Immature natural killer cell (primary cell): ENCODE data around the gene ZNF358. TPM values are rescaled to one million over a fixed set of nuclear protein-coding genes. Genes with fewer than 3 reads are reported as not detected.

Experiments
- DNase-seq, 3 donors: peaks; one replicate each; pipeline ENCODE4 v3.0.0; 2022; ENCODE audit warnings: mixed read lengths in 1 of 3
- H3K27ac Mint-ChIP-seq, 6 donors: one replicate each; pipeline ENCODE4 v1.8.0; 2020; ENCODE audit warnings: mixed read lengths in 6 of 6, mild to moderate bottlenecking in 5 of 6, inconsistent platforms in 4 of 6, moderate library complexity in 3 of 6
- H3K27me3 Mint-ChIP-seq, 3 donors: one replicate each; pipeline ENCODE4 v1.8.0; 2020 to 2021; ENCODE audit warnings: low read depth in 3 of 3, mild to moderate bottlenecking in 3 of 3, mixed read lengths in 3 of 3, moderate library complexity in 3 of 3, inconsistent platforms in 1 of 3
- H3K36me3 Mint-ChIP-seq, 3 donors: one replicate each; pipeline ENCODE4 v1.8.0; 2020; ENCODE audit warnings: mixed read lengths in 3 of 3, inconsistent platforms in 2 of 3, mild to moderate bottlenecking in 2 of 3
- H3K4me1 Mint-ChIP-seq, 2 donors: one replicate each; pipeline ENCODE4 v1.8.0; 2020; ENCODE audit warnings: inconsistent platforms in 2 of 2, mild to moderate bottlenecking in 2 of 2, mixed read lengths in 2 of 2, moderate library complexity in 1 of 2
- H3K4me3 Mint-ChIP-seq, 5 donors: one replicate each; pipeline ENCODE4 v1.8.0; 2020; ENCODE audit warnings: mild to moderate bottlenecking in 5 of 5, mixed read lengths in 5 of 5, inconsistent platforms in 3 of 5, moderate library complexity in 3 of 5
- H3K9me3 Mint-ChIP-seq, 6 donors: one replicate each; pipeline ENCODE4 v1.8.0; 2020; ENCODE audit warnings: mild to moderate bottlenecking in 6 of 6, mixed read lengths in 6 of 6, inconsistent platforms in 4 of 6, moderate library complexity in 3 of 6
- polyA plus RNA-seq, 3 donors: library from polyadenylated mRNA; unstranded; fragments of 300-500 nt; fragmentation: Illumina TruSeq; gene quantifications; one replicate each; pipeline ENCODE4 v1.2.3, GENCODE V29; 2021

Gene ZNF358
- polyA plus RNA-seq, 3 donors from 2014 or later, result 1.3 to 3.1 (median 1.8) TPM

DNA sequence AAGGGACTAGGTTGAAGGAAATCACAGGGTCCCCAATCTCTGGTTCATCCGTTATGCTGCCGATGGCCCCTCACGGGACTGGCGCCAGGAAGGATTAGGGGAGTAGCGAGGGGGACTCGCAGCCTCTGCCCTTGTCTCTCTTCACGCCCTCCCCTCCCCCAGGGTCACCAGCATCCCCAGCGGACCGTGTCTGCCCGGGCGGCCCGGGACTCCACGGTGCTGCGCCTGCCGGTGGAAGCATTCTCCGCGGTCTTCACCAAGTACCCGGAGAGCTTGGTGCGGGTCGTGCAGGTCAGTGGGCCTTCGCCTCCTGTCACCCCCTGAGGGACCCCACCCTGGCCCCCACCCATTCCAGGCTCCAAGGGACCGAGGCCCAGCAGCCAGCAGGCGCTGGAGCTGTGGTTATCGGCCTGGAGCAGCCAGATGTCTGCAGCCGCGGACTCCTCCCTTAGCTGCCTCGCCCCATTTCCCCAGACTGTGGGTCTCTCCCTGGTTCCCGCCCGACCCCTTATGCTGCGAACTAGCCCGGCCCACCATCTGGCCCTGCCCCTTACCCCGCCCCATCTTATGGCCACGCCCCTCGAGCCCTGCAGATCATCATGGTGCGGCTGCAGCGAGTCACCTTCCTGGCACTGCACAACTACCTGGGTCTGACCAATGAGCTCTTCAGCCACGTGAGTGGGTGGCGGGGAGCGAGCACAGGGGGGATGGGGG, 25.0 kb downstream of the ZNF358 start:
- Mint-ChIP-seq H3K27ac (no peak overlapping the region), H3K4me3 (no peak overlapping the region), H3K4me1 (peaks cover 15 to 16% of the 10 kb centered on the region in 2 donors), H3K36me3 (peaks cover 10 to 18% (median 13%) of the 10 kb centered on the region in 3 donors), H3K9me3 (no peaks in the 10 kb centered on the region), H3K27me3 (peaks cover 0 to 3% (median 0%) of the 10 kb centered on the region in 3 donors)
- no peak for DNase-seq

DNA sequence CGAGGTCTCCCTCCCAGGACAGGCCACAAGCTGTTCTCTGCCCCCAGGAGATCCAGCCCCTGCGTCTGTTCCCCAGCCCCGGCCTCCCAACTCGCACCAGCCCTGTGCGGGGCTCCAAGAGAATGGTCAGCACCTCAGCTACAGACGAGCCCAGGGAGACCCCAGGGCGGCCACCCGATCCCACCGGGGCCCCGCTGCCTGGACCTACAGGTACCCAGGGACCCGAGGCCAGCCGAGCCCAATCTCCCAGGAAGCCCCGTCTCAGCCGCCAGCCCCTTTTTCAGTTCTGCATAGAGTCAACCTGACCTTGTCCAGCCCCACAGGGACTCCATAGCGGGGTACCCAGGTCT, 25.5 kb downstream of the ZNF358 start:
- H3K4me3 Mint-ChIP-seq, result no peak overlapping the region
- H3K36me3 Mint-ChIP-seq, result peaks cover 12 to 20% (median 15%) of the 10 kb centered on the region in 3 donors
- peaks cover 13 to 14% of the 10 kb centered on the region in 2 donors for H3K4me1 Mint-ChIP-seq
- no peak for DNase-seq
- H3K27ac Mint-ChIP-seq, result no peak overlapping the region
- peaks cover 0 to 2% (median 0%) of the 10 kb centered on the region in 3 donors for H3K27me3 Mint-ChIP-seq
- no peaks in the 10 kb centered on the region for H3K9me3 Mint-ChIP-seq

DNA sequence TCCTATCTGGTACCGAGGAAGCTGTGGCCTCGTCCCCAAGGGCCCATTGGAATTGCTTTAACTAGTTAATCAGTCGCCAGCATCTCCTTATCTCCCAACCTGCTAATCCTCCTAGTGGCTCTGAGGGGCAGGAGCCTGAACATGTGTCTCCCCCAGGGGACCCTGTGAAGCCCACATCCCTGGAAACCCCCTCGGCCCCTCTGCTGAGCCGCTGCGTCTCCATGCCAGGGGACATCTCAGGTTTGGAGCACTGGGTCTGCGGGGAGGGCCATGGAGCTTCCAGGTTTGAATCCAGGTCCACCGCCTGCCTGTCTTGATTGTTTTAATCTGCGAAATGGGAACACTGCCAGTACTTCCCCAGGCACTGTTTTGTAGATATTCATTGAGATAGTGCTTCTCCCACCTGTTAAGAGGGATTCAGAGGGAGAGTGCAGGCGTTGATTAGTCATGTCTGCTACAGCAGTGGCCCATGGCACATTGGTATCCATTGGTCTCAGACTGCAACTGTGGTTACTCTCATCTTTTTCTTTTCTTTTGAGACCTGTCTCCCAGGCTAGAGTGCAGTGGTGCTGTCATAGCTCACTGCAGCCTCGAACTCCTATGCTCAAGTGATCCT, 26.0 kb downstream of the ZNF358 start:
- H3K9me3 Mint-ChIP-seq, result no peaks in the 10 kb centered on the region
- no peak overlapping the region for H3K4me3 Mint-ChIP-seq
- H3K4me1 Mint-ChIP-seq, result peaks cover 10% of the 10 kb centered on the region in 2 donors
- peaks cover 12 to 20% (median 15%) of the 10 kb centered on the region in 3 donors for H3K36me3 Mint-ChIP-seq
- peaks cover 0 to 2% (median 0%) of the 10 kb centered on the region in 3 donors for H3K27me3 Mint-ChIP-seq
- no peak for DNase-seq
- H3K27ac Mint-ChIP-seq, result no peak overlapping the region

DNA sequence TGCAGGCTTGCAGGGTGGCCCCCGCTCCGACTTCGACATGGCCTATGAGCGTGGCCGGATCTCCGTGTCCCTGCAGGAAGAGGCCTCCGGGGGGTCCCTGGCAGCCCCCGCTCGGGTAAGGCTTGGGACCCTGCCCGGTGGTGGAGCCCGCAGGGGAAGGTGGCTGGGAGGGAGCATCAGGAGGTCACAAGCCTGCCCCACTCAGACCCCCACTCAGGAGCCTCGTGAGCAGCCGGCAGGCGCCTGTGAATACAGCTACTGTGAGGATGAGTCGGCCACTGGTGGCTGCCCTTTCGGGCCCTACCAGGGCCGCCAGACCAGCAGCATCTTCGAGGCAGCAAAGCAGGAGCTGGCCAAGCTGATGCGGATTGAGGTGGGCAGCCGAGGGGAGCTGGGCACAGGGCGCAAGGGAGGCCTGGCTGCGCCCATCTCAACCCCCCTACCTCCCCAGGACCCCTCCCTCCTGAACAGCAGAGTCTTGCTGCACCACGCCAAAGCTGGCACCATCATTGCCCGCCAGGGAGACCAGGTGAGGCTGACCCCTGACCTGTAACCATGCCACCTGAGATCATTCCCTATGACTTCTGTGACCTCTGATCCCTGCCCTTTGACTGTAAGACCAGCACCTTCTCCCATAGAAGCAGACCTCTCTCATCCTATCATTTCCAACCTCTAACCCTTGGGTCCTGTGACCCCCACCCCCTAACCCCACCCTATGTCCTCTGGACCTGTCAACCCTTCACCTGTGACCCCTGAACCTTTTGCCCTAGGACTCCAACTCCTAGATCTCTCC, 26.8 kb downstream of the ZNF358 start:
- DNase-seq, result no peak
- no peak overlapping the region for H3K27ac Mint-ChIP-seq
- H3K27me3 Mint-ChIP-seq, result peaks cover 0 to 2% (median 0%) of the 10 kb centered on the region in 3 donors
- no peaks in the 10 kb centered on the region for H3K9me3 Mint-ChIP-seq
- H3K4me1 Mint-ChIP-seq, result peaks cover 9 to 11% of the 10 kb centered on the region in 2 donors
- H3K36me3 Mint-ChIP-seq, result peaks cover 12 to 20% (median 15%) of the 10 kb centered on the region in 3 donors
- H3K4me3 Mint-ChIP-seq, result no peak overlapping the region

DNA sequence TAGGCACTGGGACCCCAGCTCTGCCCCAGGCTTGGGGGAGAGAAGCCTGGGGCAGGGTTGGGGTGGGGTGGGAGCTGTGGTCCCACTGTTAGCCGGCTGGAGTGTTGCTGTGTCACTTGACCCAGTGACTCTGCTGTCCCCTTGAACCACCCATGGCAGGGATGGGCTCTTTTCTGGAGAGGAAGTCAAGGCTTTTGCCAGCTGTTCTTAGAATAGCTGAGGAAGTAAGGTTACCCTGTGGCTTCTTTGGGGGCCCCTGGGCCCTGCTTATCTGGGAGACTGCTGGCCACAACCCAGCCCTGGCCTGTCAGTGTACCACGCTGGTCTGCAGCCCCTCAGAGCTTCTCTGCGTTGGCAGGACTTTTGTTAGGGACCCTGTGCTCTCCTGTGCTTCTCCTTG, 28.7 kb downstream of the ZNF358 start:
- peaks cover 0 to 2% (median 0%) of the 10 kb centered on the region in 3 donors for H3K27me3 Mint-ChIP-seq
- H3K27ac Mint-ChIP-seq, result peak overlapping the region in 2 of 6 donors; percentile 6 to 37
- H3K9me3 Mint-ChIP-seq, result no peaks in the 10 kb centered on the region
- peaks cover 8 to 11% of the 10 kb centered on the region in 2 donors for H3K4me1 Mint-ChIP-seq
- no peak for DNase-seq
- no peak overlapping the region for H3K4me3 Mint-ChIP-seq
- H3K36me3 Mint-ChIP-seq, result peaks cover 12 to 20% (median 15%) of the 10 kb centered on the region in 3 donors

DNA sequence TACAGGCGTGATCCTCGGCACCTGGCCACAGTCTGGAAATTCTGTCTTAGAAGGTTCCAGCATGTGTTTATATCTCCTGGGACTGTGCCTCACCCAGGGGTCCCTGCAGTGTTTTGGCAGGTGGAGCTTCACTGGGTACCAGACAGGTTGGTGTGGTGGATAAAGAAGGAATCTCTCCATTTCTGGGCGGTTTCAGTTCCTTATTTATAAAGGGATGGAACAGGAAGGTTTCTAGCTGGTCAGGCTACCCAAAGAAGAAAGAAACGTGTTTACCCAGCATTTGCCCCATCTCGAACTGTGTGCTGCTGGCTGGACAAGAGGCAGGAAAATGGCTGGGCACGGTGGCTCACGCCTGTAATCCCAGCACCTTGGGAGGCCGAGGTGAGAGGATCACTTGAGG, 29.4 kb downstream of the ZNF358 start:
- Mint-ChIP-seq H3K4me3 (no peak overlapping the region), H3K4me1 (peaks cover 7 to 11% of the 10 kb centered on the region in 2 donors), H3K9me3 (no peaks in the 10 kb centered on the region), H3K27ac (peak overlapping the region in 3 of 6 donors; percentile 17 to 75 (median 55)), H3K36me3 (peaks cover 10 to 17% (median 12%) of the 10 kb centered on the region in 3 donors), H3K27me3 (peaks cover 0 to 2% (median 0%) of the 10 kb centered on the region in 3 donors)
- no peak for DNase-seq

DNA sequence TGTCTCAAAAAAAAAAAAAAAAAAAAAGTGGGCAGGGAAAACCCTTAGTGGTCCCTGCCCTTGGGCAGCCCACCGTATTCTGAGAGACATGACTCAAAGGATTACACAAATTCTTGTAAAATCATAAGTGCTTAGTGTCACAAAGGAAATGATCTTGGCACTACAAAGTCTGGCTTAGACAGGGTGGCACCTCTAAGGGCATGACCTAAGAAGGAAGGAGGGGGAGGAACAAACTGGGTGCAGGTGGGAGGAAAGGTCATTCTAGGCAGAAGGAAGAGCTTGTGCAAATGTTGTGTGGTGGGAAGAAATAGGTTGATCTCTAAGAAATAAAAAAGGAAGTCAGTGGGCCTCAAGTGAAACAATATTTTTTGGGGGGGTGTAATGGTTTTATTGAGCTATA, 30.0 kb downstream of the ZNF358 start:
- H3K4me1 Mint-ChIP-seq, result peaks cover 7 to 11% of the 10 kb centered on the region in 2 donors
- peak overlapping the region in 4 of 6 donors; percentile 3 to 75 (median 38) for H3K27ac Mint-ChIP-seq
- DNase-seq, result no peak
- no peak overlapping the region for H3K4me3 Mint-ChIP-seq
- H3K27me3 Mint-ChIP-seq, result peaks cover 0 to 2% (median 0%) of the 10 kb centered on the region in 3 donors
- H3K9me3 Mint-ChIP-seq, result no peaks in the 10 kb centered on the region
- peaks cover 9 to 15% (median 11%) of the 10 kb centered on the region in 3 donors for H3K36me3 Mint-ChIP-seq

DNA sequence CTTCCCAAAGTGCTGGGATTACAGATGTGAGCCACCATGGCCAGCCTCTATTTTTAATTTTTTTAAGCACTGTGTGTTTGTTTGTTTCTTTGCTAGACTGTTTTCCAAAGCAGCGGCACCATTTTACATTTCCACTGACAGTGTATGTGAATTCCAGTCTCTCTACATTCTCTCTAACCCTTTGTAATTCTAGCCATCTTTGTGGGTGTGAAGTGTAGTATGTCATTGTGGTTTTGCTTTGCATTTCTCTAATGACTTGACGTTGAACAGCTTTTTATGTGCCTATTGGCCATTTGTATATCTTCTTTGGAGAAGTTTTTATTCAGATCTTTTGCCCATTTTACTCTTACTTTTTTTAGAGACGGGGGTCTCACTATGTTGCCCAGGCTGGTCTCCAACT, 31.3 kb downstream of the ZNF358 start:
- Mint-ChIP-seq H3K4me1 (peaks cover 10 to 11% of the 10 kb centered on the region in 2 donors), H3K36me3 (peaks cover 9 to 15% (median 11%) of the 10 kb centered on the region in 3 donors), H3K27me3 (peaks cover 0 to 2% (median 0%) of the 10 kb centered on the region in 3 donors), H3K4me3 (no peak overlapping the region), H3K9me3 (no peaks in the 10 kb centered on the region), H3K27ac (peak overlapping the region in 5 of 6 donors; percentile 2 to 73 (median 69))
- DNase-seq, result peak in 1 of 3 donors; percentile 24

DNA sequence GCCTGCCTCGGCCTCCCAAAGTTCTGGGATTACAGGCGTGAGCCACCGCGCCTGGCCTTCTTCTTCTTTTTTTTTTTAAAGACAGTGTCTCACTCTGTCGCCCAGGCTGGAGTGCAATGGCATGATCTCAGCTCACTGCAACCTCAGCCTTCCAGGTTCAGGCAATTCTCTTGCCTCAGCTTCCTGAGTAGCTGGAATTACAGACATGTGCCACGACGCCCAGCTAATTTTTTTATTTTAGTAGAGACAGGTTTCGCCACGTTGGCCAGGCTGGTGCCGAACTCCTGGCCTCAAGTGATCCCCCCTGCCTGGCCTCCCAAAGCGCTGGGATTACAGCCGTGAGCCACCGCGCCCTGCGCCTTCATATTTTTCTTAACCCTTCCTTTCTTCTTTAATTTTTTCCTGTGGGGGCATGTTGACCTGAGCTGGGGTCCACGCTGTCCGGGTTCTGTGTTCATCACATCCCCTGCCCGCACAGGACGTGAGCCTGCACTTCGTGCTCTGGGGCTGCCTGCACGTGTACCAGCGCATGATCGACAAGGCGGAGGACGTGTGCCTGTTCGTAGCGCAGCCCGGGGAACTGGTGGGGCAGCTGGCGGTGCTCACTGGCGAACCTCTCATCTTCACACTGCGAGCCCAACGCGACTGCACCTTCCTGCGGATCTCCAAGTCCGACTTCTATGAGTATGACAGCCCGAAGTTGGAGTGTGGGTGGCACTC, 33.7 kb downstream of the ZNF358 start:
- DNase-seq, result no peak
- Mint-ChIP-seq H3K4me1 (peaks cover 8 to 11% of the 10 kb centered on the region in 2 donors), H3K36me3 (peaks cover 4 to 13% (median 12%) of the 10 kb centered on the region in 3 donors), H3K4me3 (no peak overlapping the region), H3K9me3 (no peaks in the 10 kb centered on the region), H3K27me3 (no peaks in the 10 kb centered on the region), H3K27ac (no peak overlapping the region)

DNA sequence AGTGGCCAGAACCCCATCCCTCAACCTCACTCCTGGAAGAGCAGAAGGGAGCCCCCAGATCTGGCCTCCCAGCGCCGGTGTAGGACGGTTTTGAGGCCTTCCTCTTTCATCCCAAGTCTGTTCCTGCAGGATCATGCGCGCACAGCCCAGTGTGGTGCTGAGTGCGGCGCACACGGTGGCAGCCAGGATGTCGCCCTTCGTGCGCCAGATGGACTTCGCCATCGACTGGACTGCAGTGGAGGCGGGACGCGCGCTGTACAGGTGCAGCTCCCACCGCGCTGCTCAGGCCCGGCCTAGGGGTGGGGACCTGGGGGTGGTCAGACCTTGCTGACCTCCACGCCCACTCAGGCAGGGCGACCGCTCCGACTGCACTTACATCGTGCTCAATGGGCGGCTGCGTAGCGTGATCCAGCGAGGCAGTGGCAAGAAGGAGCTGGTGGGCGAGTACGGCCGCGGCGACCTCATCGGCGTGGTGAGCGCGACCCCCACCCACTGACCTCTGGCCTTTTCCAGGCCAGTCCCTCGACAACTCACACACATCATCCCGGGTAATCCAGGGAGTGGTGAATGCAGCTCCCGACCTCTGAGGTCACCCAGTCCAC, 34.4 kb downstream of the ZNF358 start:
- peaks cover 4 to 13% (median 12%) of the 10 kb centered on the region in 3 donors for H3K36me3 Mint-ChIP-seq
- no peaks in the 10 kb centered on the region for H3K27me3 Mint-ChIP-seq
- DNase-seq, result no peak
- H3K9me3 Mint-ChIP-seq, result no peaks in the 10 kb centered on the region
- peaks cover 8 to 11% of the 10 kb centered on the region in 2 donors for H3K4me1 Mint-ChIP-seq
- H3K27ac Mint-ChIP-seq, result no peak overlapping the region
- no peak overlapping the region for H3K4me3 Mint-ChIP-seq

DNA sequence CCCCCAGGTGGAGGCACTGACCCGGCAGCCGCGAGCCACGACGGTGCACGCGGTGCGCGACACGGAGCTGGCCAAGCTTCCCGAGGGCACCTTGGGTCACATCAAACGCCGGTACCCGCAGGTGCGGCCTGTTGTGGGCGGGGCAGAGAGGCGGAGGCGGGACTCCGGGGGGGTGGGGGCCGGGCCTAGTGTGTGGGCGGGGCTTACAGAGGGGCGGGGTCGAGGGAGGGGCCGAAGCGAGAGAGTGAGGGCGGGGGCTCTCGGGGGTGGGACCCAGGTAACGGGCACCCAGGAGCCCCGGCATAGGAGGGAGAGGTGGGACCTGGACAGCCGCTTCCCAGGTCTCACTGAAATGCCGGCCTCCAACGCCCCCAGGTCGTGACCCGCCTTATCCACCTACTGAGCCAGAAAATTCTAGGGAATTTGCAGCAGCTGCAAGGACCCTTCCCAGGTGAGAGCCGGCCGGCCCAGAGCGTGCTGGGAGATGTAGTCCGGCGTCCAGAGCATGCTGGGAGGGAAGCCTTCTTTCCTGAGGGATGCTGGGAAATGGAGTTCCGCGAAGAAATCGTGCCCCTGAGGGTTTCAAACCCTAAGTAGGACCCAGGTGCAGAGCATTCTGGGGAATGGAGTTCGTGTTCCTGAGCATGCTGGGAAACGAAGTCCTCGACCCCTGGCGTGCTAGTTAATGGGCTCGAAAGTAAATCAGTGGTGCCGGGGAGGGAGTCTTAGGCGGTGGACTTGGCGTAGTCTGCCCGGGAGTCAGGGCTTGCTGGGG, 35.3 kb downstream of the ZNF358 start:
- H3K4me3 Mint-ChIP-seq, result no peak overlapping the region

DNA sequence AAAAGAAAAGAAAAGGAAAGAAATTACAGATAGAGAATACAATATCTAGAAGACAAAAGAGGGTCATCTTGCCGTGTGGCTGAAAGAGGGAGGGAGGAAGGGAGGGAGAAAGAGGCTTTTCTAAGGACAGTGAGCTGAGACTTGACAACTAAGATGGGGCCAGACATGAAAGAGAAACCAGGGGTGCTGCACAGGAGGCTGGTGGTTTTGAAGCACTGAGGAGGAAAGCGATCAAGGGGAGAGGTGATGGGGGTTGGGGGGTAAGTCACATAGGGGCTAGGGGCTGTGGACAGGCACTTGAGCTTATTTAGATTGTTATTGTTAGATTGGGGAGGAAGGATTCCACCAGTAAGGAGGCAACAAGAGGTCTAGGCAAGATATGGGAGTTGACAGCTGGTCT, 36.9 kb downstream of the ZNF358 start:
- Mint-ChIP-seq H3K27ac (no peak overlapping the region), H3K4me1 (peaks cover 0 to 3% of the 10 kb centered on the region in 2 donors), H3K4me3 (no peak overlapping the region), H3K36me3 (peaks cover 1 to 17% (median 14%) of the 10 kb centered on the region in 3 donors), H3K9me3 (no peaks in the 10 kb centered on the region), H3K27me3 (no peaks in the 10 kb centered on the region)
- no peak for DNase-seq

More for the DNA sequence above, 35.3 kb downstream of the ZNF358 start:
- DNase-seq, result peak in 2 of 3 donors; percentile 16 to 17
- H3K27me3 Mint-ChIP-seq, result no peaks in the 10 kb centered on the region
- peaks cover 5 to 6% of the 10 kb centered on the region in 2 donors for H3K4me1 Mint-ChIP-seq
- H3K9me3 Mint-ChIP-seq, result no peaks in the 10 kb centered on the region
- peaks cover 0 to 9% (median 8%) of the 10 kb centered on the region in 3 donors for H3K36me3 Mint-ChIP-seq
- H3K27ac Mint-ChIP-seq, result peak overlapping the region in 1 of 6 donors; percentile 17
